Measurements from ENCODE around the gene LDLRAD4.

Gene LDLRAD4

DNA sequence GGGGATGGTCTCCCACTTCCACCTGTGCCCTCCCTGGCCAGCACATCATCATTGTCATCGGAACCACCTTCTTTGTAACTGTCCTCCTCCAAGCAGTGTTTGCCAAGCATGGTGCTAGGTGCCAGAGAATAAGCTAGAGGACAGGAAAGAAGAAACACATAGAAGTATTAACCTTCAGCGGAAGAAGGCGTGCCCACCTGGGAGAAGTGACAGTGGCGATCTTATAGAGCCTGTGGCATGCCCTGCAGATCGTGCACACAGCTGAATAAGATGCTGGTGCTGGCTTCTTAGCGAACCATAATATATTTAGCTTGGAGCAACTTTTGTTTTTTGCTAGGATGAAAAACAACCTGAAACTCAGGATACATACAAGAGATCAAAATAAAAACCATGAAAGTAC is 359.8 kb downstream of the LDLRAD4 start:
- peaks cover 16% of the 10 kb centered on the region for H3F3A ChIP-seq (ENCODE audit: insufficient read depth)
- peak overlapping the region; percentile 33; the same call in 1 of the 2 replicates for H3K9ac ChIP-seq (ENCODE audit: low read length)

GRCh38 chr18:13579874-13580273 is 361.3 kb downstream of the LDLRAD4 start:
- no peak overlapping the region for H3K9ac ChIP-seq (ENCODE audit: low read length)
- H3F3A ChIP-seq (ENCODE audit: insufficient read depth): peaks cover 16% of the 10 kb centered on the region
- no peak overlapping the region for H3K27ac ChIP-seq (ENCODE audit: low read depth, low read length)
- no peak overlapping the region for H2AFZ ChIP-seq (ENCODE audit: low read depth, low read length, severe bottlenecking)
- H3K79me2 ChIP-seq (ENCODE audit: insufficient read depth, low read length): no peaks in the 10 kb centered on the region
- H3K4me2 ChIP-seq (ENCODE audit: low read depth, low read length, poor library complexity, severe bottlenecking): no peak overlapping the region
- H3K4me3 ChIP-seq (ENCODE audit: insufficient read depth, low read length, poor library complexity, severe bottlenecking): no peak overlapping the region
- H3K36me3 ChIP-seq (ENCODE audit: low read length): no peaks in the 10 kb centered on the region
- H3K27me3 ChIP-seq (ENCODE audit: low read length): no peaks in the 10 kb centered on the region
- H4K20me1 ChIP-seq (ENCODE audit: low read depth, low read length): no peaks in the 10 kb centered on the region
- TF ChIP-seq CTCF (IDR thresholded peaks at IDR 0.05; ENCODE audit: insufficient read depth, low read length, poor library complexity, severe bottlenecking): no peak
- no peak for TF ChIP-seq EZH2phosphoT487 (conservative IDR thresholded peaks at IDR 0.05; ENCODE audit: low read length)
- H3K9me3 ChIP-seq (ENCODE audit: insufficient read depth, low read length): no peaks in the 10 kb centered on the region
- no peaks in the 10 kb centered on the region for H3K9me2 ChIP-seq (replicated peaks; ENCODE audit: insufficient read depth, low read length)

More for the DNA sequence above, 359.8 kb downstream of the LDLRAD4 start:
- Histone ChIP-seq H3K27me3 (ENCODE audit: low read length) (no peaks in the 10 kb centered on the region), H3K27ac (ENCODE audit: low read depth, low read length) (peak overlapping the region; percentile 80), H3K4me3 (ENCODE audit: insufficient read depth, low read length, poor library complexity, severe bottlenecking) (peak overlapping the region; percentile 34), H3K79me2 (ENCODE audit: insufficient read depth, low read length) (no peaks in the 10 kb centered on the region), H3K36me3 (ENCODE audit: low read length) (no peaks in the 10 kb centered on the region), H4K20me1 (ENCODE audit: low read depth, low read length) (no peaks in the 10 kb centered on the region), H3K9me3 (ENCODE audit: insufficient read depth, low read length) (no peaks in the 10 kb centered on the region), H3K9me2 (replicated peaks; ENCODE audit: insufficient read depth, low read length) (no peaks in the 10 kb centered on the region), H3K4me2 (ENCODE audit: low read depth, low read length, poor library complexity, severe bottlenecking) (peak overlapping the region; percentile 60), H2AFZ (ENCODE audit: low read depth, low read length, severe bottlenecking) (no peak overlapping the region)
- TF ChIP-seq EZH2phosphoT487 (conservative IDR thresholded peaks at IDR 0.05; ENCODE audit: low read length) (no peak), CTCF (IDR thresholded peaks at IDR 0.05; ENCODE audit: insufficient read depth, low read length, poor library complexity, severe bottlenecking) (no peak)

GRCh38 chr18:13580351-13580750 is 361.8 kb downstream of the LDLRAD4 start:
- H3K9me3 ChIP-seq (ENCODE audit: insufficient read depth, low read length): no peaks in the 10 kb centered on the region
- TF ChIP-seq EZH2phosphoT487 (conservative IDR thresholded peaks at IDR 0.05; ENCODE audit: low read length): no peak
- H3K4me3 ChIP-seq (ENCODE audit: insufficient read depth, low read length, poor library complexity, severe bottlenecking): no peak overlapping the region
- H3K79me2 ChIP-seq (ENCODE audit: insufficient read depth, low read length): no peaks in the 10 kb centered on the region
- H3K4me2 ChIP-seq (ENCODE audit: low read depth, low read length, poor library complexity, severe bottlenecking): no peak overlapping the region
- no peak overlapping the region for H3K27ac ChIP-seq (ENCODE audit: low read depth, low read length)
- peaks cover 16% of the 10 kb centered on the region for H3F3A ChIP-seq (ENCODE audit: insufficient read depth)
- no peaks in the 10 kb centered on the region for H3K9me2 ChIP-seq (replicated peaks; ENCODE audit: insufficient read depth, low read length)
- H3K9ac ChIP-seq (ENCODE audit: low read length): no peak overlapping the region
- no peaks in the 10 kb centered on the region for H3K27me3 ChIP-seq (ENCODE audit: low read length)
- H3K36me3 ChIP-seq (ENCODE audit: low read length): no peaks in the 10 kb centered on the region
- H4K20me1 ChIP-seq (ENCODE audit: low read depth, low read length): no peaks in the 10 kb centered on the region
- H2AFZ ChIP-seq (ENCODE audit: low read depth, low read length, severe bottlenecking): no peak overlapping the region

DNA sequence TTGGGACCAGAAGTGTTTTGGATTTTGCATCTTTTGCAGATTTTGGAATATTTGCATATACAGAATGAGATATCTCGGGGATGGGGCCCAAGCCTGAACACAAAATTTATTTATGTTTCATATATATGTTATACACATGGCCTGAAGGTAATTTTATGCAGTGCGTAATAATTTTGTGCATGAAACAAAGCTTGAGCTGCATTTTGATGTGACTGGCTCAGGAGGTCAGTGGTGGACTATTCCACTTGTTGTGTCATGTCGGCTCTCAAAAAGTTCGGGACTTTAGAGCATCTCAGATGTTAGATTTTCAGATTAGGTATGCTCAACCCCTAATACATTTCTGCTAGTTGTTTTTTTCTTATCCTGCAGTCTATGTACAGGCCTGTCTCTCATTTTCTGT is 362.4 kb downstream of the LDLRAD4 start:
- Histone ChIP-seq H3K27me3 (ENCODE audit: low read length) (no peaks in the 10 kb centered on the region), H2AFZ (ENCODE audit: low read depth, low read length, severe bottlenecking) (no peak overlapping the region), H3K36me3 (ENCODE audit: low read length) (no peaks in the 10 kb centered on the region), H3K4me3 (ENCODE audit: insufficient read depth, low read length, poor library complexity, severe bottlenecking) (no peak overlapping the region), H3K9ac (ENCODE audit: low read length) (no peak overlapping the region), H3F3A (ENCODE audit: insufficient read depth) (peaks cover 20% of the 10 kb centered on the region), H3K79me2 (ENCODE audit: insufficient read depth, low read length) (no peaks in the 10 kb centered on the region), H3K9me3 (ENCODE audit: insufficient read depth, low read length) (no peaks in the 10 kb centered on the region), H4K20me1 (ENCODE audit: low read depth, low read length) (no peaks in the 10 kb centered on the region), H3K27ac (ENCODE audit: low read depth, low read length) (no peak overlapping the region), H3K9me2 (replicated peaks; ENCODE audit: insufficient read depth, low read length) (no peaks in the 10 kb centered on the region), H3K4me2 (ENCODE audit: low read depth, low read length, poor library complexity, severe bottlenecking) (no peak overlapping the region)
- TF ChIP-seq CTCF (IDR thresholded peaks at IDR 0.05; ENCODE audit: insufficient read depth, low read length, poor library complexity, severe bottlenecking) (no peak), EZH2phosphoT487 (conservative IDR thresholded peaks at IDR 0.05; ENCODE audit: low read length) (no peak)

All from SU-DHL-6 (cell line).